Measurements from ENCODE around the gene MUS81. TPM values are rescaled to one million over a fixed set of nuclear protein-coding genes. Genes with fewer than 3 reads are reported as not detected.

MUS81 gene
- total RNA-seq, 1 experiment from 2014 or later, result 64.9 TPM

DNA sequence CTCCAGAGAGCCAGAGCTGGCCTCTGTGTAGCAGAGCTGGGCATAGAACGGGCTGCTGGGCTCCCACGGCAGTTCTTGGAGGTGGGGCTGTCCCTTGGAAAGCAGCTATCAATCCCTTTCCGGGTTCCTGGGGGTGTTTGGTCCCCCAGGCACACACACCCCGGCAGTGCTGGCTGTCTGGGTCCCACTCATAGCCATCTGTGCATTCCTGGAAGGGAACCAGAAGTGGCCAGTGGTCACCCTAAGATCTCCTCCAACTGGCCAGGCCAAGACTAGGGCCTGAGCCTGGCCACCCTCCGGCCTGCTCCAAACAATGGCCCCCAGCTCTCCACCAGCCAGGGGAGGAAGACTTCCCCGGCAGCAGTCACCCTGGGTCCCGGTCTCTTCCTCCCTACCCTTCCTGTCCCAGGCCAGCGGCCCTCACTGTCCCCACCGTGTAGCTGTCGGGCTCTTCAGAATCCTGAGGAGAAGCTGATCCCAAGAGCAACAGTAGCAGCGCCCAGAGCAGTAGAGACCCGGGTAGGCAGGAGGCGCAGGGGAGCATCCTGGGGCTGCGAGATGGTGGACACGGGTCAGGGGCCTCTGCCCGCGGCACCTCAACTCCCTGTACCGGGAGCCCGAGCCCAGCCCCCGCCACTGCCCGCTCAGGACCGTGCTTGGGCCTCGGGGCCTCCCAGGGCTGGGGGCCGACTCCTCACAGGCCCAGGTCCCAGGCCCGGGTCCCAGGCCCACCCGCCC lies 11.7 kb downstream of the MUS81 start:
- DNase-seq (ENCODE audit: low read depth), result no peak

DNA sequence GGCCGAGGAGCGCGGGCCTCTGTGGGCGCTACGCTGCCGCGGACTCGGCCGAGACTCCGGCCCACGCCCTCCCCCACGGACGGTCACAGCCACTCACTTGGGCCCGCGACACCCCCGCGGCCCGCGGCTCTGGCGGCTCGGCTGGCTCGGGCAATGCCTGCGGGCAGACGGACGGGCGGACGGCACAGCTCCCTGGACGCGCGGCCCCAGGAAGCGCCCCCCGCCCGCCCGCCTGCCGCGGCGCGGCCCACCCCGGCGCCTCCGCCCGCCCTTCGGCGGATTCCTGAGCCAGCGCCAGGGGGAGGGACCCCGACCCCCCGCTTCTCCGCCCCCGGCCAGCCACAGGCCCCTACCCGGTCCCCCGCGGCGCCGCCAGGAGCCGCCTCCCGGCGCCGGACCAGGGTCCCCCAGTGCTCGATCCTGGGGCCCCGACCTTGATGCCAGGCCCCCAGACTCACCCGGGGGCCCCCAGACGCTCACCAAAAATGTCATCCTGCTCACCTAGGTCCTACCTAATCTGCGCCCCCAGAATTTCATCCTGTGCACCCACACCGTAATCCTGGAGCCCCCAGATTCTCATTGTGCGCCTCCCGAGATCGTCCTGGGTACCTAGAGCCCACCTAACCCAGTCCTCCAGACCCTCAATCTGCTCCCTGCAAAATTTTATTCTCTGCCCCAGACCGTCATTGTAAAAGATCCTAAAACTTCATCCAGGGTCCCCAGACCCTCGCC lies 12.5 kb downstream of the MUS81 start, which contains the start of gene EFEMP2:
TSS of gene EFEMP2 (minus strand) at position 215 of the 732 bp plus-strand sequence. CDS start 446 bp downstream, outside the sequence.
- DNase-seq (ENCODE audit: low read depth), result no peak

DNA sequence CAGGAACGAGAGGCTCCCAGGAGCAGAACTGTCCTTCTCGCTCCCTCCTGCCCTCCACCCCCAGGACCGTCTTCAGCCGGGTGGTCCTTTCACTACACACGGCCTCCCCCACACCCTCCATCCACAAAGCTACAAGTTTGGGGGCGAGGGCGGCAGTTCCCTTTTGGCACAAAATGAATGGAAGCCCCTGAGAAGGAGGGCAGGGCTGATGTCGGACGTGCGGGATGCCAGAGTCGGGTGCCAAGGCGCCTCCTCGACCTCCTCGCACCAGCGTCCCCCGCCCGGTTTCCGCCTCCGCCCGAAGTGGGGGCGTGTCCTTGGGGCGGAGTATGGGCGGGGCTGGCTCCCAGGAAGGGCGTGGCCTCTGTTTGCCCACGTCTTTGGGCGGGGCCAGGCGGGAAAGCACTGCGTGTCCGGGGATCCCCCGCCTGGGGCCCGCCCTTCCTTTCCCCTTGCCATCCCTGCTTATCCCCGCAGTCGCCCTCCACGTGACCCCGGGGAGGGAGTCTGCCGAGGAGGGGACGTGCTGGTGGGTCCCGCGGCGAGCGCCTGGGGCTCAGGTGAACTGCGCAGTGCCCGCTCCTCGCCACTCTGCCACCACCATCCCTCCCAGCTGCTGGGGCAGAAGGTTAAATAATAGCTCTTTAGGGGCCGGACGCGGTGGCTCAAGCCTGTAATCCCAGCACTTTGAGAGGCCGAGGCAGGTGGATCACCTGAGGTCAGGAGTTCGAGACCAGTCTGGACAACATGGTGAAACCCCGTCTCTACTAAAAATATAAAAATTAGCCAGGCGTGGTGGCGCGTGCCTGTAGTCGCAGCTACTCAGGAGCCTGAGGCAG lies 13.3 kb downstream of the MUS81 start:
- peak; percentile 90 for DNase-seq (ENCODE audit: low read depth)

DNA sequence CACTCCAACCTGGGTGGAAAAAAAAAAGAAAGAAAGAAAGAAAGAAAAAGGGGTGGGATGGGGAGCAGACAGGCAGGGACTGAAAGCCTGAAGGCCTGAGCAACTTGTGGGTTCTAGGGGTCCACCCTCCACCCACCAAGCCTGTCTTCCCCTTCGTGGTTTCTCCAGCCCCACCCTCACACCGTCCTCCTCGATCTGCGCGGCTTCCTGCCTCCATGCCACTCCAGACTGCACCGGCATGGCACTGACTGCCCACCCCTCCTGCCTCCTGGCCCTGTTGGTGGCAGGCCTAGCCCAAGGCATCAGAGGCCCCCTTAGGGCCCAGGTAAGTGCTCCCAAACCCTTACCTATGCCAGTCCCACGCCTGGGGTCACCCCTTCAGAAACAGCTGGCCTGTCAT lies 19.4 kb downstream of the MUS81 start, which contains the start of gene CTSW:
TSS of gene CTSW (plus strand) at position 221 of the 400 bp plus-strand sequence. CDS start at position 239, 18 bp downstream.
- no peak for DNase-seq (ENCODE audit: low read depth)

DNA sequence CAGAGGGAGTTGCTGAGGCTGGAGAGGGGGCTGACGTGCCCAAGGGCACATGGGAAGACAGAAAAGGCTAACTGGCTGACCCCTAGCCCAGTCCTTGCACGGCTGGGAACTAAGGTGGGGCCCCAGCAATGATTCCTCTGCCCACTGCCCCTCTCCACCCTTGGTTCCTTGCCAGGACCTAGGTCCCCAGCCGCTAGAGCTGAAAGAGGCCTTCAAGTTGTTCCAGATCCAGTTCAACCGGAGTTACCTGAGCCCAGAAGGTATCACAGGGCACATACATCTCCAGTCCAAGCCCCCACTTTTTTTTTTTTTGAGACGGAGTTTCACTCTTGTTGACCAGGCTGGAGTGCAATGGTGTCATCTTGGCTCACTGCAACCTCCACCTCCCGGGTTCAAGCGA lies 19.8 kb downstream of the MUS81 start:
- no peak for DNase-seq (ENCODE audit: low read depth)

DNA sequence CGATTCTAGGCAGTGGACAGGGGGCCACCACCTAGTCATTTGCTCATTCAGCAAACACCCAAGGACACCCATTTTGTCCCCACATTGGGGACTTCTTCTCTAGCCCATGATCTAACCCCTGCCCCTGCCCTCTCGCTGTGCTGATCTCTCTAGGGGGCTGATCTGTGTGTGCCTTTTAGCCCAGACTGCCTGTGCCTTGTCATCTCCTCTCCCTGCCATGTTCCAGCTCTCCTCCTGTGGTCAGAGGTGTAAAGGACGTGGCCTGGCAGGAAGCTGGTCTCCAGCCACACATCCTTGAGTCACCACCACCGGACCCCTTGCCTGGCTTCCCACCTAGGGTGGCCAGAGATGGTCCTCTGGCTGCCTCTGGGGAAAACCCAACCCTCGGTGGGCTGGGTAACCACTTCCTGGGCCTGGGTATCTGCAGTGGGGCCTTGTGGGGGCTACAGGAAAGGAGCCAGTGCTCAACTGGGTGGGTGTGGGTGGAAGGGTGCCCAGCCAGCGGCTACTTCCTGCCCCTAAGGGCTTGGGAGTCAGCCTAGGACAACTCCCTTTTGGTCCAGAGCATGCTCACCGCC lies 20.7 kb downstream of the MUS81 start:
- DNase-seq (ENCODE audit: low read depth), result peak; percentile 29

DNA sequence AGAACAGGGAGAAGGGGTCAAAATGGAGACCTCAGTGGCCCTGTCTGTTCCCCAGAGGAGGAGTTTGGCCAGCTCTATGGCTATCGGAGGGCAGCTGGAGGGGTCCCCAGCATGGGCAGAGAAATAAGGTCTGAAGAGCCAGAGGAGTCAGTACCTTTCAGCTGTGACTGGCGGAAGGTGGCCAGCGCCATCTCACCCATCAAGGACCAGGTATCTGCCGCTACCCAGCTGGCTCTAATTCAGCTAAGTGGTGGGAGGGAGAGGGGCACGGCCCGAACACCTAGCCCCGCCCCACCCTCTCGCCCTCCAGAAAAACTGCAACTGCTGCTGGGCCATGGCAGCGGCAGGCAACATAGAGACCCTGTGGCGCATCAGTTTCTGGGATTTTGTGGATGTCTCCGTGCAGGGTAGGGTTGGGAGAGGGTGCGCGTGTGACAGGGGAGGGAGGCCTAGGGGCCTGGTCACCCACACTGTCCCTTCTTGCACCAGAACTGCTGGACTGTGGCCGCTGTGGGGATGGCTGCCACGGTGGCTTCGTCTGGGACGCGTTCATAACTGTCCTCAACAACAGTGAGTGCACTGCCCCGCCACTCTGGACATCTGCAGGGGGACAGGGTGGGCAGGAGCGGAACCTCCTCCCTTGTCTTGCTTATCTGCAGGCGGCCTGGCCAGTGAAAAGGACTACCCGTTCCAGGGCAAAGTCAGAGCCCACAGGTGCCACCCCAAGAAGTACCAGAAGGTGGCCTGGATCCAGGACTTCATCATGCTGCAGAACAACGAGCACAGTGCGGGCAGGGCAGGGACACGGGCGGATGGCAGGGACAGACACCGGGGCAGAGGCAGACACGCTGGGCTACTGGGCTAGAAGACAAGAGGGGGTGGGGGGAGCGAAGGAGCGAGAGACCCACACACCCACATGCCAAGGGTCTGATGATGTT lies 22.2 kb downstream of the MUS81 start:
- no peak for DNase-seq (ENCODE audit: low read depth)

DNA sequence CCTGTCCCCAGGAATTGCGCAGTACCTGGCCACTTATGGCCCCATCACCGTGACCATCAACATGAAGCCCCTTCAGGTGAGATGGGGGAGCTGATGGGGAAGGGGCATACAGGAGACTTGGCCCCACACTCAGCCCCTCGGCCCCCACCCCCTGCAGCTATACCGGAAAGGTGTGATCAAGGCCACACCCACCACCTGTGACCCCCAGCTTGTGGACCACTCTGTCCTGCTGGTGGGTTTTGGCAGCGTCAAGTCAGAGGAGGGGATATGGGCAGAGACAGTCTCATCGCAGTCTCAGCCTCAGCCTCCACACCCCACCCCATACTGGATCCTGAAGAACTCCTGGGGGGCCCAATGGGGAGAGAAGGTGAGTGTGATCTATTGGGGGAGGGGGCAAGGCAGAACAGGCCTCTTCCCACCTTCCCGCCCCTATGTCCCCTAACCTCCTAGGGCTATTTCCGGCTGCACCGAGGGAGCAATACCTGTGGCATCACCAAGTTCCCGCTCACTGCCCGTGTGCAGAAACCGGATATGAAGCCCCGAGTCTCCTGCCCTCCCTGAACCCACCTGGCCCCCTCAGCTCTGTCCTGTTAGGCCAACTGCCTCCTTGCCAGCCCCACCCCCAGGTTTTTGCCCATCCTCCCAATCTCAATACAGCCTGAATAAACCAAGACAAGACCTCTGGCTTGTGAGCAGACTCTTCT lies 23.0 kb downstream of the MUS81 start:
- no peak for DNase-seq (ENCODE audit: low read depth)

DNA sequence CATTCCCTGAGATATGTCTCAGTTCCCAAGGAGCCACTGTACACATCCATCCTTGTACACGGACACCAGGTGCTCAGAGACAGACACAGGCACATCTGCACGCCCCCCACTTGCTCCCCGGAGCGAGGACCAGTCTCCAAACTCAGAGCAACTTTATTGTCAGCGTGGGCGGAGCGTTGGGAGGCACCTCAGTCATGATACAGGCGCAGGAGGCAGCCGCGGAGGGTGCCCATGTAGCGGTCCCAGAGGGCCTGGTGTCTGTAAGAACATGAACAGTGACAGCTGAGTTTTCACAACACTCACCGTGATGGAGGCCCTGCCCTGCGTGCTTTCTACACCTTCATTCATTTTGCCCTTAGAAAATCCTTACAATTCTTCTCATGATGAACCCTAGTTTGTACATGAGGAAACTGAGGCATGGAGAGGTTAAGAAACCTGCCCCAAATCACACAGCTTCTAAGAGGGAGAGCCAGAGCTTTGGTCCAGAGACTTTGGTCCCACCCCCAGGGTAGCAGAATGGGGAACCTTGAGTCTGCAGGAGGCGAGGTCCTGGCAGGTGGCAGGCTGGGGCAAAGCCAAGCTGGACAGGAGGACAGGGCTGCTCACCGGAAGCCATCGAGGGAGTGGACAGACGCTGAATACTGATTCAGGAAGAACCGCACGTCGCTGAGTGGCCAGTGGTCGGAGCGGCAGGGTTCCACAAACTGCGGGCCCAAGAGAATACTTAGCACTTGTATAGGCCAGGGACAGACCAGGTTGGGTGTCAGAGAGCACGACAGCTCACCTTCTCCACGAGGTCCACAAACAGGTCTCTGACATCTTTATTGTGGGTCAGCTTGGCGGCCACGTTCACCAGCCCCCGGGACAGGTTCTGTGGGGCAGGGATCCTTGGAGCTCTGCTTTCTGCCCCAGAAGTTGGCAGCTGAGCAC lies 23.8 kb downstream of the MUS81 start:
- no peak for DNase-seq (ENCODE audit: low read depth)

DNA sequence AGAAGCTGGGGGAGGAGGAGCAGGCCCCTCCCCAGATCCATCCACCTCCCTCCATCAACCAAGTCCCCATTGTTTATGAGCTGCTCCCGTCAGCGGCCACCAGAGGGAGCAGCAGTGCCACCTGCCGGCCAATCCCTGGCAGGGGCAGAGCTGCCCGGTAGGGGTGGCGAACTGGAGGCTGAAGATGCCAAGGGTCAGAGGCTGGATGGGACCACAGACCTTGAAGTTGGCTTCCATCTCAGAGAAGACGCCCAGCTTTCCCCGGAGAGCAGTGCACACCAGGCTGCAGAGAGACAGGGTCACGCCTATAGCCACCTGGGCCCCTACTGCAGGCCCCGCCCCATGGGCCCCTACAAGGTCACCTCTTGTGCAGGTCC lies 24.5 kb downstream of the MUS81 start:
- DNase-seq (ENCODE audit: low read depth), result peak; percentile 64

DNA sequence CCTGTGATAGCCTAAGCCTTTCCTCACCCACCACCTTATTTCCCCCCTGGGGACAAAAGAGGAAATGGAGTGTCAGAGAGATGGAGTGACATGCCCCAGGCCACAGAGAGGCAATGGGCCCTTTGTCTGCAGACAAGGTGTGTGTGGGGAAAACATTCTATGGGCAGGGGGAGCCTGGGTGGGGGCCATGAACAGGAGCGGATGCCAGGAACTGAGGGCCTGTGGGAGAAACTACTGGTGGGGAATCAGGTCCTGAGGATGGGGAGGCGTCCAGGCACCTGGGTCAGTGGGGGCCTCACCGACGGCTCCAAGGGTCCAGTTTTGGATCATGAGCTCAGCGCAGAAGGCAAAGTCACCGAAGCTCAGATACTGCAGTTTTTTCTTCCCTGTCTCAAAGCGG lies 25.0 kb downstream of the MUS81 start:
- no peak for DNase-seq (ENCODE audit: low read depth)

DNA sequence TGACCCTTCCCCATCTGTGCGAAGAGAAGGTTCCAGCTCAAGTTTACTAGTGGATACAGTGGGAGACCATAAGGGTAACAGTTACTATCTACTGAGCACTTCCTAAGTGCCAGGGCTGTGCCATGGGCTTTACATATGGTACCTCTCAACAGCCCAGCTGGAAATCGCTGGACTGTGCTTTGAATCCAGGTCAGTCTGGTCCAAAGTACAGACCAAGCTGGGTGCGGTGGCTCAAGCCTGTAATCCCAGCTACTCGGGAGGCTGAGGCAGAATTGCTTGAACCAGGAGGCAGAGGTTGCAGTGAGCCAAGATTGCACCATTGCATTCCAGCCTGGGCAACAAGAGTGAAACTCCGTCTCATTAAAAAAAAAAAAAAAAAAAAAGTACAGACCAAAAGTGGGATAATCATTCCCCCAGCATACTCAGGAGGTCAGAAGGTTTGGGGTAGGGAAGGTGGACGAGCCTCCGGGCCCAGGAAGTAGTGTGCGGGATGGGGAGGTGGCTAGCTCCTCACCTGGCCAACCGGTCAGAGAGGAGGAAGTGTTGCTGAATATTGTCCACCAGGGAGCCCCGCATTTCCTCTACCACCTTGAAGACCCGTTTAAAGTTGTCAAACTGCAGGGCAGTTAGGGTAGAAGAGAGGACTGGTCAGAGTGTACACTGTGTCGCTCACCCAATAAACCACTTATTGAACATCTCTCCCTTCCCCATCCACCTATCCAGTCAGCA lies 25.7 kb downstream of the MUS81 start:
- no peak for DNase-seq (ENCODE audit: low read depth)

DNA sequence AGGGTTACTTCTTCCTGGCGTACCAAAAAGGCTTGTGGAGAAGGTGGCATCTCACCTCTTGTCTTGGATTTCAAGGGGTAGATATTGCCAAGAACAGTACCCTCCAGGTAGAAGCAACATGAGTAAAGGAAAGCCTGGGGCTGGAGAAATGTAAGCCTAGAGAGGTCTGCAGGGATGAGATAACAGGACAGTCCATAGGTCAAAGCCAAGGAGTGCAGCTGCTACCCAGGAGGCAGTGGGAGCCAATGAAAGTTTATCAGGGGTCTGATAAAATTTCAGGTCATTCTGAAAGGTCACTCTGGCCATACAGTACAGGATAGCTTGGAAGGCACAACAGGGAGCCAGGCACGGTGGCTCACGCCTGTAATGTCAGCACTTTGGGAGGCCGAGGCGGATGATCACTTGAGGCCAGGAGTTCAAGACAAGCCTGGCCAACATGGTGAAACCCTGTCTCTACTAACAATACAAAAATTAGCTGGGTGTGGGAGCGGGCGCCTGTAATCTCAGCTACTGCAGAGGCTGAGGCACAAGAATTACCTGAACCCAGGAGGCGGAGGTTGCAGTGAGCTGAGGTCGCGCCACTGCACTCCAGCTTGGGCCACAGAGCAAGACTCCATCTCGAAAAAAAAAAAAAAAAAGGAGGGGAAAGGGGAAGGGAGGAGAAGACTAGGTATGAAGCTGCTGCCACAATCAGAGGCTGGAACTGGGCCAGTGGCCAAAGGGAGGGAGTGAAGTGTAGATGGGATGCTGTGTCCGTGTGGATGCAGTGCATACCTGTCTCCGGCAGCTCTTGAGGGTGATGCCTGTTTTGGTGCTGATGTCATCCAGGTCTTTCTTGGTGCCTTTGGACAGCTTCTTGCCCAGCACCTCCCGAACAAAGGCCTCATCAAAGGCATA lies 26.8 kb downstream of the MUS81 start:
- no peak for DNase-seq (ENCODE audit: low read depth)

DNA sequence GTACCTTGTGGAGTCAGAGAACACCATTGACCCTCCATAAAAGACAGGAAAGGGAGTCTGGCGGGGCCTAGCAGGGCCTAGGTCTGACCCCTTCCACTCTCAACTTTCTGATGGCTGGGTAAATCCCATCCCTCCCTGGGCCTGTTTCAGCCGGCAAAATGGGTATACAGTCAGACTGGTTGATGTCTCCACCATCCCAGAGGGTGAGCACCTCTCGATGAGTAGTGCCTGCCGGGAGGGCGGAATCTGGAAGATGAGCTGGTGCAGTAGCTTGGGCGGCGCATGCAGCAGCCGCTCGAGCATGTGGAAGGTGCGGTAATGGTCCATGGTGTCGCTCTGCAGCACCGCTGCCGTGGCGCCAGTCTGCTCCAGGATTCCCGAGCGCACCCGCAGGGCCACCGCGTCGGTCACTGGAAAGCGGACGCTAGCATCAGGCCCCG lies 27.5 kb downstream of the MUS81 start:
- no peak for DNase-seq (ENCODE audit: low read depth)

DNA sequence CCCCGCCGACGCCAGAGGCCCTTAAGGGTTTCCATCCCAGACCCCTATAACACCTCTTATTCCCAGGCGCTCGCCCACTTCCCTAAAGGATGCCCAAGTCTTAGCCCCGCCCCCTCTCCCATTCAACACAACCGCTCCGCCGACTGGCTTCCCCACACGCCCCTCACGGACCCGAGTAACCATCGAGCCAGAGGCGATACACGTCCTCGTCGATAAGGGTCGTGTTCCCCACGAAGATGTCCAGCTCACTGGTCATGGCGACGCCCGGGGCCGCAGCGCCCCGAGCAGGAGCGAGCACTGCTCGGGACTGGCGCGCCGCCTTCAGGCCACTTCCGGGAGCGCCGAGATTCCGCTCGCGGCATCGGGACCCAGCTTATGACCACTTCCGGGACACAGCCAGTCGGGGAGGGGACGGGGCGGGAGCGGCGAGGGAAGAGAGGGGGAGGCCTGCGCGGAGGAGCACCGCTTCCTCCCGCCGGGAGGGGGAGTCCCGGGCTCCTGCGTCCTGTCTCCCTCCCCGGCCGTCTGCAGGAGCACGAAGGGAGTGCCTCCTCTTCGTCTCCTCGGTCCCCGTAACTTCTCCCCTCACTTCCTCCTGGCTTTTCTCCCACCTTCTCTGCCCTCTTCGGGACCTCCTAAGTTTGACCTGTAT lies 28.1 kb downstream of the MUS81 start, which contains the start of gene FIBP:
TSS of gene FIBP (minus strand) at position 309 of the 652 bp plus-strand sequence. CDS start at position 256, 53 bp downstream.
- peak; percentile 95 for DNase-seq (ENCODE audit: low read depth)

Measured in HT1080 (cell line).